HG03045 (cell line): ENCODE results near the gene PIP4K2B.
A peak's percentile ranks its signal among the peaks of the same experiment; 100 is the strongest.

Experiments
- ATAC-seq: cut with Tn5 transposase; IDR thresholded peaks from one replicate; pipeline ENCODE4 v1.9.1; 2021; ENCODE audit warnings: mild to moderate bottlenecking, moderate library complexity; ENCODE audit not compliant: unreplicated experiment

PIP4K2B gene

GRCh38 chr17:38779965-38780752 is 19.2 kb downstream of the PIP4K2B start:
- ATAC-seq, result no peak

- no peak for ATAC-seq
Measured at GRCh38 chr17:38777641-38778250, 21.6 kb downstream of the PIP4K2B start.

- ATAC-seq, result no peak
Measured at GRCh38 chr17:38773258-38773657, 26.1 kb downstream of the PIP4K2B start.

GRCh38 chr17:38768417-38768816 is 30.9 kb downstream of the PIP4K2B start:
- no peak for ATAC-seq

- ATAC-seq, result no peak
Measured at GRCh38 chr17:38766341-38766740, 33.0 kb downstream of the PIP4K2B start.

- ATAC-seq, result no peak
Measured at GRCh38 chr17:38762231-38762630, 37.1 kb downstream of the PIP4K2B start.

- ATAC-seq, result no peak
Measured at GRCh38 chr17:38761612-38762011, 37.7 kb downstream of the PIP4K2B start.

- ATAC-seq, result no peak
Measured at GRCh38 chr17:38753071-38753506, 46.3 kb downstream of the PIP4K2B start.

GRCh38 chr17:38752308-38753070 is 46.9 kb downstream of the PIP4K2B start, which contains the start of gene PSMB3:
TSS of gene PSMB3 (plus strand) at chr17:38752741. CDS start at chr17:38752827, 86 bp downstream.
- peak; percentile 81 for ATAC-seq

- peak; percentile 20 for ATAC-seq
Measured at GRCh38 chr17:38751808-38752307, 47.5 kb downstream of the PIP4K2B start.

GRCh38 chr17:38751144-38751807 is 48.1 kb downstream of the PIP4K2B start:
- no peak for ATAC-seq

- no peak for ATAC-seq
Measured at GRCh38 chr17:38750312-38751121, 48.8 kb downstream of the PIP4K2B start.

- ATAC-seq, result no peak
Measured at GRCh38 chr17:38750044-38750311, 49.4 kb downstream of the PIP4K2B start.

GRCh38 chr17:38749223-38750043 is 49.9 kb downstream of the PIP4K2B start:
- ATAC-seq, result no peak

GRCh38 chr17:38748892-38749222 is 50.5 kb downstream of the PIP4K2B start:
- no peak for ATAC-seq

- ATAC-seq, result no peak
Measured at GRCh38 chr17:38748149-38748891, 51.0 kb downstream of the PIP4K2B start, which contains the start of gene PCGF2. TSS of gene PCGF2 (minus strand) at chr17:38748336. CDS start at chr17:38740402, 7,934 bp downstream.

- no peak for ATAC-seq
Measured at GRCh38 chr17:38747463-38748148, 51.8 kb downstream of the PIP4K2B start.

GRCh38 chr17:38746849-38747462 is 52.4 kb downstream of the PIP4K2B start:
- no peak for ATAC-seq
